GM11168 (cell line): ENCODE data around the gene FILIP1L.

ENCODE experiments used
- in situ Hi-C: fragments of 300-500 bp; cut with MboI; formaldehyde crosslinking; loops from one replicate; pipeline ENCODE4 v1.12.0; 2022; ENCODE audit warnings: low sequenced_read_pairs; ENCODE audit not compliant: unreplicated experiment

FILIP1L gene

DNA sequence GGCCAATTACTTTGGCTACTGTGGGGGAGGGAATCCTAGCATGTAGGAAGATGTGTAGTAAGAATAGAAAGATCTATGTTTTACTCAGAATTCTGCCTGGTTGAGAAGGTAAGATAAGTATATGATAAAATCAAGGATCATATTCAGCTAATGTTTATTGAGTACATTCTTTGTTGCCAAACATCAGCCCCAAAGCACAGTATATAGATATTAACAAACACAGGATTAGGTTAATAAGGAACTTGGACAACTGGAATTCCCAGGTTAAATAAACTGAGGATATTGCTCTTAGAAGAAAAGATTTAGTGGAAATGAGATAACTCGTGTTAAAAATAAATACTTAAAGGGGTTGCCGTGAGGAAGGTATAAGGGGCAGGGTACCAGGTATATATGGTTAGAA is 129.6 kb downstream of the FILIP1L start:
- in situ Hi-C loops, result no loop called here

DNA sequence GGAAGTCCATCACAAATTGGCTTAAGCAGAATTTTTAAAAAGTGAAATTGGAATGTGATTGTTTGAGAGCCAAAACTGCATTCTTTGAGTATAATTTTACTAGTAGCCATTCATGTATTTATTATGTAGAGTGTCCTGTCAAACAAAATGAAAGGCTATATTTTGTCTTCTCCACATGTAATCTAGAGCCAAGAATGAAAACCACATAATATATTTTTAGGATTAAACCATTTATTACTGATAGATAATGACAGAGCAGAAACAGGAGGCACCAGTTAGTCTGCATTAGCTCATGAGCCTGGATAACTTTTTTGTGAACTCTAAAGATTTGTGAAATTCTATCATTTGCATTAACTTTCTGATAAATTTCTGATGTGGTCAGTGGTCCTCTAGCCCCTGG is 130.2 kb downstream of the FILIP1L start:
- in situ Hi-C loops, result no loop called here

DNA sequence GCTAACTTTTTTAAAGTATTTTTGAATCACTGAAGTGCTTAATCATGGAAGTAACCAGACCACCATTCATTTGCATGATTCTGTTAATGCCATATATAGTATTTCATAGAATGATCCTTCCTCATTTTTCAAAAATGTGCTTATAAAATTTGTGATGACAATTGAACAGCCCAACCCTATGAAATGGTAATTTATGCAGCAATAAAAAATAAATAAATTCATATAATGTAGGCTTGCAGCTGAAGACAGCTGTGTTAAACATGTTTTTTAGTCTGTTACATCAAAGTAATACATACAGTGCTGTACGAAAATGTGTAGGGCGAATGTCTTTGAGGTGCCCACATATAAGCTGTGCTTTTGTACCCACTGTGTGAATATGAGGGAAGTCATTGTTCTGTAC is 131.7 kb downstream of the FILIP1L start:
- in situ Hi-C loops, result no loop called here

DNA sequence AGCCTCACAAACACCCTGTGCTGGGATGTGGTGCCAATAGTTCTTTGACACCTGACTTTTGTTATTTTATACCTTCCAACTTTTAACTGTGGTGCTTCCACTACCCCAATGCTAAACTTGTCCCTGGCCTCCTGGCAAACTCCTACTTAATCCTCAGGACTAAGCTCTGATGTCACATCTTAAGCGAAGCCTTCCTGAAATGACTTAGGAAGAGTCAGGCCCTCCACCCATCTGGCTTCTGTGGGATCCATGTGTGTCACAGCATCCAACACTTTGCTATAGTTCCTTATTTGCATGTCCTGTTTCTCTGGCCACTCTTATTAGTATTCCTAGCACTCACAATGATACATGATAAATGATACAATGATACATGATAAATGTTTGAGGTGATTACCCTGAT is 133.2 kb downstream of the FILIP1L start:
- in situ Hi-C loops, result no loop called here

DNA sequence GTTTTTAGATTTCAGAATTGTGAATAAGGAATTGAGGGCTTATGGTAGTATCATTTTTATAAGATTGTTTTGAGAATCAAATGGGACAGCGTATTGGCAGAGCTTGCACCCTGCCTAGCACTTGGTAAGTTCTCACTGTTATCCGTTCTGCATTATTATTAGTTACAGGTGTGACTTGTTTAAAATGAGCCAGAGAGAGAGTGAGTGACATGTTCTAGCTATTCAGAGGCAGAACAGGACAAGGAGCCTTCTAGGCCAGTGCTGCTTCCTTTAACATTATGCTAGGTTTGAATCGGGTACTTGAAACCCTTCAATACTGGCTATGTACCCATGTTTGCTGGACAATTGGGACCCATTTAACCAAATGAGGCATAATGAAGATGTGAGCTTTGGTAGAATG is 133.7 kb downstream of the FILIP1L start:
- in situ Hi-C loops, result no loop called here

DNA sequence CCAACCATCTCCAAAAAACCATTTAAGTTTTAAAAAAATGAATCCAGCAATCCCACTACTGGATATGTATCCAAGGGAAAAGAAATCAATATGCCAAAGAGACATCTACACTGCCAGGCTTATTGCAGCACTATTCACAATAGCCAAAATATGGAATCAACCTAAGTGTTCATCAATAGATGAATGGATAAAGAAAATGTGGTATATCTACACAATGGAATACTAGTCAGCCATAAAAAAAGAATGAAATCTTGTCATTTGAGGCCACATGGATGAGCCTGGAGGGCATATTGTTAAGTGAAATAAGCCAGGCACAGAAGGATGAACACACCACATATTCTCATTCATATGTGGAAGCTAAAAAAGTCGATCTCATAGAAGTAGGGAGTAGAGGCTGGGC is 136.1 kb downstream of the FILIP1L start:
- in situ Hi-C loops, result no loop called here

DNA sequence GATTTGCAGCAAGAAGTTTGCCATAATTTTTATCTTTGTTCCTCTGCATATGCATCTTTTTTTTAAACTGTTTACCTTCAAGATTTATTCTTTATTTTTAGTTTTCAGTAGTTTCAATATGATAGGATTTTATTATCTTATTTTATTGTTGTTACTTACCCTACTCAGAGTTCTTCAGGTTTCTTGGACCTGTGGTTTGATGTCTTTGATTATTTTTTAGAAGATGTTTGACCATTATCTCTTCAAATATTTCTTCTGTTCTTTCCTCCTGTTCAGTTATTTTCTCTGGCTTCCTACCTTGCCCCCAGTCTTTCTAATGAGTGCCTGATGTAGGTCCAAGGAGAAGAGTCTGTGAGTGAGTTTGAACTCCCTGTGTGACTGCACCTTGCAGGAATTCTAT is 137.7 kb downstream of the FILIP1L start:
- in situ Hi-C loops, result no loop called here

DNA sequence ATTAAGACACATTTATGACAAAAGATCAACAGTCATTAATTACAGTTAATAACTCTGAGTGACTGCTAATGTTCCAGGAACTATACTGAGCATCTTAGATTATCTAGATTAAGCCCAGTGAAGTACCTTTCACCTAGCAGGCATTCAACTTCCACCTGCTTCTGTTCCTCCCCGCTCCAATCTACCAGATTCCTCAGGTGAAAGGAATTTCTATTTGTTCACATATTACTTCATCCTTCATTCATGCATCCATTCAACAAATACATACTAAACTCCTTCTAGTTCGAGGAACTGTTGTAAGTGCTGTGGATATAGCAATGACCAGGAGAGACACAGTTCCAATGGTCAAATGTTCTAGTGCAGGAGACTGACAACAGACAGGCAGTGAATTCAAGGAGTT is 139.3 kb downstream of the FILIP1L start:
- in situ Hi-C loops, result no loop called here

DNA sequence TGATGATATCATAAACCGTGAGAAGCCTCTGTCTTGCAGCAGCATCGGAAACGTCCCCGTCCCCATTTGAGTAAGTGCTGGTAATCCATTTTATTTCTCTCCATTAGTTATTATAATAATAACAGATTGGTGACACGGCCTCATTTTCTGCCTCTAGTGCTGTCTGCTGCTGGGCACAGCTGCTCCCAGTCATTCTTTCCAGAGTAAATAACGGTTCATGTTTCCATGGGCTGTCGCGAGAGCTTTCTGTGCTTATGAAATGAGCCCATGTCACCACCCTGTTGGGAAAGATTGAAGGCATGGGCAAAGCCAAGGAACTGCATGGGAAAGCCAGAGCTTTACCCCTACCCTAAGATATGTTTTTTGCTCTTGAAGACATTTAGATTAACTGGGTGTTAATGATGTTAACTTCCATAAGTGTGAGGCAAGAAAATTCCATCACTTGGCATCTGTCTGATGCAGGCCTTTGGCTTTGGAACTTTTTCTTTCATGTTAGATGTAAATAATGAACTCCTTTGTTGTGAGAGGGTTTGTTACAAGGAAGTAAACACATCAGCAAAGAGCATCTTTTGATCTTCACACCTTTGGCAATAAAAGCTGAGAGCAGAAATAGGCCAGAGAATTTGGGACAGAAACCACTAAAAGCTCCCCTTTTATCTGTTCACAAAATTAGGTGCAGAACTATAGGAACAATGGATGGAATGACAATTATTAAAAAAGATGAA is 141.8 kb downstream of the FILIP1L start:
- in situ Hi-C loops, result no loop called here

DNA sequence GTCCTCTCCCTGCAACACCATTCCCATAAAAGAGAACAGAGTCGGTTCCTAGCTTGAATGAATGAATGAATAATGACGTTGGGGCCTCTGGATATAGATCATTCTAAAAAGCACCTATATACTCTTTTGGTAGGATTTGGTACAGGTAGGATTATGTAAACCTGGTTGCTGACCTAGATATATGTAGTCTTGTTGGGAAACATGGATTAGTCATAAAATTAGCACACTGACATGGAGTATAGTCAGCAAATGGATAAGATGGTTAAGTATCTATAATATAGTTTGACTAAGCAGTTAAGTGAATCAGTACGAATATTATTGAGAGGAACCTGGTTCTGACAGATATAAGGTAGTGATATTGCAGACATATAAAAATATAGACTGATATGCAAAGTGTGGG is 142.5 kb downstream of the FILIP1L start:
- in situ Hi-C loops, result no loop called here

DNA sequence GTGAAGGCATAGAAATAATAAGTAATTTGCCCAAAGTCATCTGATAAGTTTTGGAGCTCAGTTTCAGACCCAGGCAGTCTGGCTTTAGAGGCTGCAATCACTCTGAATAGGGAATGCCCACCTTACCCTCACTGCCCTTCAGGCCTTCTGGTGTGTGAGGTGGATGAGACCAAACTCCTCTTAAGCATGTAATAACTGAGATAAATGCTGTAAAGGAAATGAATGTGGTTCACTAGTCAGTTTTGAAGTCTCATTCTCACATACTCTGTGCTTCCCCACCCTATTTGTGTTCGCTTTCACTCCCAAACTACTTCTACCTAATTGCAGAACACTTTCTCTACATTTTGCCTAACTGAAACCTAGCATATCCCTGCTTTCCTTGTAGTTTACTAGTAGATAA is 144.1 kb downstream of the FILIP1L start:
- in situ Hi-C loops, result no loop called here

DNA sequence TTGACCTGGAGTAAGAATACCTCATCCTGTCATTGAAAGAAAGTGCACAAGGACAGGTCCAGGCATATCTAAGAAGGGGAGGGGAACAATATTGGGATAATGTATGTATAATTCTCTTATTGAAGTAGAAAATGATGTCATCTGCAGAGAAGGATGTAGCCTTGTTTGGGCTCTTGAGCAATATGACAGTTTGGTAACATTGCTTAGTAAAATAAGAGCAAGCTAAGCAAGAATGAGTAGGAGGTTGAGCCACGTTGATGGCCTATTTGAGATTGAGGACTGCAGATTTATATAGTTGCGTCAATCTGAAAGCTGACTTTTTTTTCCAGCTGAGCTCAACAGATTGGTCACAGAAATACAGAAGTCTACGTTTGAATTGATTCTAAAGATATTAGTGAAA is 145.2 kb downstream of the FILIP1L start:
- in situ Hi-C loops, result no loop called here

DNA sequence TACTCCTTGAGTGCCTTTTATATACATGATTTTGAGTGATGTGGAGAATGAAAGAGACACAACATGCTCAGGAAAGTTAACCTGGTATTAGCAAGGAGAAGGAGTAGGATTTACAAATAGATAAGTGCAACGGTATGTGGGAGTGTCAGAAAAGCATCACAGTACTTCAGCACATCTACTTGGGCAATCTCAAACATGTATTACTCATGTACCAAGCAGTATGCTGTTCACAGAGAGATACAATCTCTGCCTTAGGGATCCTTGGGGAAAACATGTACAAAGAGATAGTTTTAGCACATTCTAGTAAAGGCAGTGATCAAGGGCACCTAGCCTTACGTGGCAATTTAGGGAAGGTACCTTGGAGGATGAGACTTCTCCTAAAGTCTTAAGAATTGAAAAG is 146.5 kb downstream of the FILIP1L start:
- in situ Hi-C loops, result no loop called here

DNA sequence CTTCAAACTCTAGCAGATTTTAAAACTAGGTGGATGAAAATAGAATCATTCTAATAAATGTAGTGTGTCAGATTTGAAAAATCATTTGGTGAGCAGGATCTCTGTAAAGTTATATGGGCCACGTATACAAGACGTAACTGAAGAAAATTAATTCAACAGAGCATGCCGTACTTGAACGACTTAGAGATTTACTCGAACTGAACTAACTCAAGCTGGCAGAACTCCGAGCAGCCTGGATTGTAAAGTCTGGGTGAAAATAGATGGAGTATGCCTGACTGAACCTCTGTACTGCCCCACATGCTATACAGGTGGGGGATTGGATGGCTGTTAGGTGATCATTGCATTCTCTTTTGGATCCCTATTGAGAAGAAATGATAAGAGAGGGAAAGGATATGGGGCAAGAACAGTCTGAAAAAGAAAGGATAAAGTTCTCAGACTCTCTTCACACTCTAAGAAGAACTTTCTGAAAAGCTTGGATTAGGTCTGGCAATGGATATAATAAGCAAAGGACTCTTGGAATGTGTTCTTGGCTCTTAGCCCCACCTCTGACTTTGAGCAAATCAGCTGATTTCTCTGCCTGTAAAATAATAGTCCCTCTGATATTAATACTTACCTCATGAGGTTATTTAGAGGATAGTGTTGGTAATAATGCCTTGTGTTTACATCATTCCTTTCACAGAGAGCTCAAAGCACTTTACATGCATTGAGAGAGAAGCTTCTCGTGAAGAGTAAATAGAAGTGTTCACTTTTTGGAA is 147.5 kb downstream of the FILIP1L start:
- in situ Hi-C loops, result no loop called here

DNA sequence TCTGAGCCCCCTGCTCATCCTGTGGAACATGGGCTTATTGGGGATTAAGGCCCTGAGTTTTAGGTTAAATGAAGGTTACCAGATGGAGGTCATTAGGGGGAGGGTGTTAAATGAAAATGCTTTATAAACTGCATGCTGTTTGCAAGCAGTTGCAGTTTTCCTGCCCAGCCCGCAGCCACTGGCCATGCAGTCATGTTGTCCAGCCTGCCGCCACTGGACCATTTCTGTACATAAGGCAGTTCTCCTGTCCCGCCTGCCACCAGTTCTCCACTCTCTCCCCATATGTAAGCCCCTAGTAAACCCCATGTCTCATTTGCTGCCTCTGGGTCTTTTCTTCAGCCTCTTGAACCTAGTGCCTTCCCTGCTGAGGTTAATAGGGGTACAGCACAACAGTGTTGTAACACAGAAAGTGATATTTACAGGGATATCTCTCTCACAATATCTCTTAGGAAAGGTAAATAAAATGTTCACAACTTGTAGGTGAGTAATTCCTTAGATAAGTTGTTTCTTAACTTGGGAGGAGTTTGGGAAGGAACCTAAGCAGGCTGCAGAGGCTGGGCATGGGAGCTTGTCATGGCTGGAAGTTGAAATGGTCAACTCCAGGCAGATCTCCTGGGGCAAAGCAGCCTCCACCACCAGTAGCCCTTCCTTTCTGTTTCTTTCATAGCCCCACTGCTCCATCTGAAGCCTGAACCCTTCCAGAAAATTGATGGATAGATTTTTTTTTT is 148.5 kb downstream of the FILIP1L start:
- in situ Hi-C loops, result no loop called here

DNA sequence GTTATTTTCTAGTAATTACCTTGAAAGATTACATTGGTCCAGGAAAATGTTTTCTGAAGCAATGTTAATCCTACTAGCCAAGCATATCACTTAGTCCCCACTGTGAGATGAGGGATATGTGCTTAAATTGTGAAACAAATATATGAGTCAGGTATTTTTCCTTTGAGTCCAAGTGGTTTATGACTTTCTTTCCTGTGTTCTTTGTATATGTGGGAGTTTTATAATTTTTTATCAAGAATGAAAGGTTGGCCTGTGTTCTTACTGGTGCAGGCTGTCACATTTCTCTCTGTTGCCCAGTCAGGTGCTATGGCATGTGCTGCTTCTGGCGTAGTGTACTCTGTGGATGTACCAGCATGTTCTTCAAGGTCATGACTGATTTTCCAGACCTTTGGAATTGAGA is 149.2 kb downstream of the FILIP1L start:
- in situ Hi-C loops, result no loop called here

DNA sequence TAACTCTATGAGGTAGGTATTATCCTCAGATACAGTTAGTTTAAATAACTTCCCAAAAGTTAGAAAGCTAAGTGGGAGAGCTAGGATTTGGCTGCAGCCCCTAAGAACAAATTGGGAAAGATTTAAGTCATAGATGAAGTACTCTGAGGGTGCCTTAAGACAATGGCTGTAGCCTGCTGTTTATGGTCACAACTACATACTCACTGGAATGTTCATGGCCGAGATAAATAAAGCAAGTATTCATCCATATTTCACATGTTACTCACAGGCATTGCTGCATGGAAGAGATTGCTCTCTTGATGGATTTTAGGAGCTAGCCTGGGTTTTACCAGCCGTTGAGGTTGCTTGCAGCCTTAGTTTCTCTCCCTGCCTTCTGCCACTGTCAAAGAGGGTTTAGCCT is 151.6 kb downstream of the FILIP1L start:
- in situ Hi-C loops, result no loop called here

DNA sequence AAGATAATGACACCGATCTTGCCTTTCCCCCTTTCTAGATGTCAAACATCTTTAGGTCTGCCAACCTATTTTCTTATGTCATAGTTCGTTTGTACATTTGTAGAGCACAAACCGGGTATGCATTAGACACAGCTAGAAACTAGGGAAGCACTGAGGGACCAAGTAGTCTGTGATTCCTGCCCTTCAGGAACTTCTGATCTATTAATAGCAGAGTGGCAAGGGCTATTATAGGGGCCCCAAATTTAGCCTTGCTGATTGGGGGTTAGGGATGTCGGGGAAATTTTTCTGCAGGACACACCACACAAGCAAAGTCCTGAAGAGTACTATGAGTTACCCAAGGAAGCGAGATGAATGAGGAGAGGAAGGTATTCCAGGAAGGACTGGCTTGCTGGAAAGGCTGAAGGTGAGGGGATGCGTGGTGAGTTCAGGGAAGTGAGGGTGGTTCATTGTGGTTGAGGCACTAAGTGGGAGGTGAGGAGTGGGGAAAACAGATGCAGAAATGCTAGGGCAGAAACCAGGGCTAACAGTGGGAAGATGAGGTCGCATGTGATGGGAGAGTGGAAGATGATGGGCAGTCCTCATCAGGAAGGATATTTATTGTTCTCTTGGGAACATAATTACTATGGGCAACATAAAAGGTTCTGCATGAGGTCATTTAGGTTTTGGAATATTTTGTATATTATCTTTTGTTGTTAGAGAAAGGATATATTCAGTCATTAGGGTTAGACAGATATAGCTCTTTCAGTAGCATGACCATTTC is 152.4 kb downstream of the FILIP1L start:
- in situ Hi-C loops, result no loop called here

DNA sequence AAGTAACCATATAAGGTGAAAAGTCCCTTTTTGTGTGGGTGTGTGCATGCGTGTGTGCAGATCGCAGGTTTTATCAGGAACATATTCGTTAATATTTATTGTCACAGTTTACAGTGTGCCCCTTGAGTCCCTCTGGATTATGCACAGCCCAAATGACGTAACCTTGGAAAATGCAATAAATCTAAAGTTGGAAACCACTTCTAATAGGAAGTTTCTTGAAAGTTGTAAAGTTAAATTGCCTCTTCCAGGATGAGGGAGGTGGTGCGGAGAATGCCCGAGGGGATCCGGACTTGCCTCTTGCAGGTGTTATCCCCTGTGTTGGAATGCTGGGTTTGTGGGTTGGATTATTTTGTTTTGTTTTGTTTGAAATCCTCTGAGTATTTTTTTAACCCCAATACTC is 153.4 kb downstream of the FILIP1L start:
- in situ Hi-C loops, result no loop called here

DNA sequence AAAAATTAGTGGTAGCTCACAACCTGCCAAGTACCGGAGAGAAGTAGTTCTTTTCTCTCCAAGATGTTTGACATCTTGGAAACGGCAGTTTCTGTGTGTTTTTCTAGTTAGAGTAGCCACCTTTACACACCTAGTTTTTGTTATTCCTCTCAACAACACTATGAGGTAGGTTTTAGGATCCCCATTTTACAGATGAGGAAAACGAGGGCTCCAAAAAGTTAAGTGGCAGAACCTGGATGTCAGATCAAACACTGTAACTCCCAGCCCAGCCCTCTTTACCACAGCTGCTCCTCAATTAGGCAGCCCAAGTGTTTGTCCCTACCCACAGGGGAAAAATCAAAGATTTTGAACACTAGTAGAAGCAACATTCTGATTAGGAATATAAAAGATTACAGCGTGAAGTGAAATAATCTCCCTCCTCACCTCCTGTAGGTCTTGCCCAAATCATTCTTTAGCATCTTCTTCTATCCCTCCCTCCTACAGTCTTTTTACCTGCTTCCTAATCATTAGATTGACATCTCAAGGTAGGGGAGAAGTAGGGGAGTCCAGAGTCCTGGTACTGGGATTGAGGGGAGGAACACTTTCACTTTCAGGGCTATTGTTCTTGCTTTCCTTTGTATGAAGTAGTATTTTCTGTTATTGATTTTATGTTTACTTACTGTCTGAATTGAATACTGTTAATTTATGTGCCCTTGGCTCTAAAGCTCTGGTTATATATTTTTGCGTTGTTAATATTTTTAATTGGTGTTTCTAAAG is 154.0 kb downstream of the FILIP1L start:
- in situ Hi-C loops, result no loop called here
